ENCODE results near the gene POP4.

Gene POP4

DNA sequence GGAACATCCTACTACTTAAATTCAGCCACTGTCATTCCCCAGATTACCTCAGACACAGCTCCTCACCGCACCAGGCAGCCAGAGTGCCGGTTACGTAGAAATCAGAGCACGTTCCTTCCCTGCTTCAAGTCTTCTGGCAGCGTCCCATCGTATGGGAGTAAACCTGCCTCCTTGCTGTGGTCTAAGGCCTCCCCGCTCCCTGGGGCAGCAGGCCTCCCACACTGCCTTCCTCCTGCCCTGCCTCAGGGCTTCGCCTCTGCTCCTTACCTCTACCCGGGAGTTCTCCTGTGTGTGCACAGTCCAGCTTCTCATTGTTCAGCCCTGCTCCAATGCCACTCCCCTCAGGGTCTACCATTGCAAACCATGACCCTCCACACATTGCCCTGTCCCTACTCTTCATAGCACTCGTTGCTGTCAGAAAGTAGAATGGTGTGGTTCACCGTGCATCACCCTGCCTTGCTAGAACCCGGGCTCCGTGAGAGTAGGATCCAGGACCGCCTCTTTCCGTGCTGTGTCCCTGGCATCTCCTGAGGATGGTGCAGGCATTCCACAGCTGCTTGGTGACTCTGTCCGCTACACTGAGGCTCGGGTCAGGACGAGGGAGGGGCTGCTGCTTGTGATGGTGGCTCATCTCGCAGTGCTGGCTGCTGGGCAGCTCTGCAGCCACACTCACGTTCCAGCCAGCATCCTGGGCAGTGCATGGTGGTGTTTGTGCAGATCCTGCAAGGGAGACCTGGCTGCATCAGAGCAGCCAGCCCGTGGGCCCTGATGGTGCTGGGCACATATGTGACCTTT lies 6.9 kb downstream of the POP4 start:
- Histone ChIP-seq H3K27me3 (ENCODE audit: insufficient read depth, low read length) (no peaks in the 10 kb centered on the region), H3K9ac (ENCODE audit: low read length) (no peak overlapping the region), H4K20me1 (ENCODE audit: insufficient read depth, low read length) (no peaks in the 10 kb centered on the region), H3K9me3 (ENCODE audit: low read length) (no peaks in the 10 kb centered on the region), H2AFZ (ENCODE audit: low read length) (no peak overlapping the region), H3K4me3 (ENCODE audit: low read depth, low read length, poor library complexity, severe bottlenecking) (no peak overlapping the region), H3K4me2 (ENCODE audit: low read length) (no peak overlapping the region), H3K36me3 (ENCODE audit: insufficient read depth, low read length) (peaks cover 67% of the 10 kb centered on the region), H3K79me2 (ENCODE audit: insufficient read depth, low read length) (no peaks in the 10 kb centered on the region), H3F3A (ENCODE audit: insufficient read depth, low read length) (no peaks in the 10 kb centered on the region), H3K27ac (ENCODE audit: low read depth, low read length, poor library complexity, severe bottlenecking) (no peak overlapping the region), H3K9me2 (ENCODE audit: low read depth, low read length) (no peaks in the 10 kb centered on the region), H3K4me1 (ENCODE audit: insufficient read depth, low read length, severe bottlenecking) (peaks cover 8% of the 10 kb centered on the region)
- TF ChIP-seq, protein P1, sequence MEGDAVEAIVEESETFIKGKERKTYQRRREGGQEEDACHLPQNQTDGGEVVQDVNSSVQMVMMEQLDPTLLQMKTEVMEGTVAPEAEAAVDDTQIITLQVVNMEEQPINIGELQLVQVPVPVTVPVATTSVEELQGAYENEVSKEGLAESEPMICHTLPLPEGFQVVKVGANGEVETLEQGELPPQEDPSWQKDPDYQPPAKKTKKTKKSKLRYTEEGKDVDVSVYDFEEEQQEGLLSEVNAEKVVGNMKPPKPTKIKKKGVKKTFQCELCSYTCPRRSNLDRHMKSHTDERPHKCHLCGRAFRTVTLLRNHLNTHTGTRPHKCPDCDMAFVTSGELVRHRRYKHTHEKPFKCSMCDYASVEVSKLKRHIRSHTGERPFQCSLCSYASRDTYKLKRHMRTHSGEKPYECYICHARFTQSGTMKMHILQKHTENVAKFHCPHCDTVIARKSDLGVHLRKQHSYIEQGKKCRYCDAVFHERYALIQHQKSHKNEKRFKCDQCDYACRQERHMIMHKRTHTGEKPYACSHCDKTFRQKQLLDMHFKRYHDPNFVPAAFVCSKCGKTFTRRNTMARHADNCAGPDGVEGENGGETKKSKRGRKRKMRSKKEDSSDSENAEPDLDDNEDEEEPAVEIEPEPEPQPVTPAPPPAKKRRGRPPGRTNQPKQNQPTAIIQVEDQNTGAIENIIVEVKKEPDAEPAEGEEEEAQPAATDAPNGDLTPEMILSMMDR (IDR thresholded peaks at IDR 0.05; ENCODE audit: low read length) = no peak
- TF ChIP-seq EZH2 (IDR thresholded peaks at IDR 0.05; ENCODE audit: borderline replicate concordance, low read length) = no peak

DNA sequence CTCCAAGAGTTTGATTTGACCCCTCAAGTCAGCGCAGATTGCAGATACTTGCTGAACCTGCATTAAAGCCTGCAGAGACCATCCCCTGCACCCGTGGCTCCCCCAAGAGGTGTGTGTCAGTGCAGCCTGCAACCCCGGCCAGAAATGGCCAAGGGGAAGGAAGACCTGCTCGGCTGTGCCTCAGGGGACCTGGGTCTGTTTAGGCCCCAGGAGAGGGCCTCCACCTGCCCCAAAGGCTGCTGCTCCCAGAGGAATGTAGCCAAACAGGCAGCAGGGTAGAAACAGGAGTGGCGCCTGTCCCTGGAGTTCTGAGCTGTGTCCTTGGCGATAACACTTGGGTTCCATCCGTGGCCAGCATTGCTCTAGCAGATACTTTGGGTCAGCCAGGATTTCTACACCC lies 8.0 kb downstream of the POP4 start:
- peaks cover 62% of the 10 kb centered on the region for H3K36me3 ChIP-seq (ENCODE audit: insufficient read depth, low read length)
- H4K20me1 ChIP-seq (ENCODE audit: insufficient read depth, low read length) = no peaks in the 10 kb centered on the region
- H2AFZ ChIP-seq (ENCODE audit: low read length) = no peak overlapping the region
- H3F3A ChIP-seq (ENCODE audit: insufficient read depth, low read length) = no peaks in the 10 kb centered on the region
- no peak overlapping the region for H3K9ac ChIP-seq (ENCODE audit: low read length)
- TF ChIP-seq EZH2 (IDR thresholded peaks at IDR 0.05; ENCODE audit: borderline replicate concordance, low read length) = no peak
- TF ChIP-seq, protein P1 (IDR thresholded peaks at IDR 0.05; ENCODE audit: low read length) = no peak
- H3K79me2 ChIP-seq (ENCODE audit: insufficient read depth, low read length) = no peaks in the 10 kb centered on the region
- H3K9me3 ChIP-seq (ENCODE audit: low read length) = no peaks in the 10 kb centered on the region
- no peak overlapping the region for H3K4me2 ChIP-seq (ENCODE audit: low read length)
- no peak overlapping the region for H3K27ac ChIP-seq (ENCODE audit: low read depth, low read length, poor library complexity, severe bottlenecking)
- peaks cover 8% of the 10 kb centered on the region for H3K4me1 ChIP-seq (ENCODE audit: insufficient read depth, low read length, severe bottlenecking)
- no peak overlapping the region for H3K4me3 ChIP-seq (ENCODE audit: low read depth, low read length, poor library complexity, severe bottlenecking)
- no peaks in the 10 kb centered on the region for H3K27me3 ChIP-seq (ENCODE audit: insufficient read depth, low read length)
- H3K9me2 ChIP-seq (ENCODE audit: low read depth, low read length) = no peaks in the 10 kb centered on the region

DNA sequence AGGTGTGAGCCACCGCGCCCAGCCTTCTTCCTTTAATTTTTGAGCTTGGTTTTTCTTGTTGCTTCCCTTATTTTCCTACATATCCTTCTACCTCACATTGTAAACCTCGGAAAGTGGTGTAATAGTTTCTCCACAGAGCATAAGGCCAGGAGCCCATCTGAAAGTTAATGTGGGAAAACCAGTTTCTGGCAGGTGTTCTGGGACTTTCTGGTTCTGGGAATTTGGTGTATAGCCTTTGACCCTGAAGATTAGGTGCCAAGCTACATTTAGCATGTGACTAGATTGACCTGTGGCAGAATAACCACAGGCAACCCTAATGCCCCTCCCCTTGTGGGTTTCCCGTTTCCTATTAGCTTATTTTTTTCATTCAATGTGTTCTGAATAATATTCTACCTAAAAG lies 8.7 kb downstream of the POP4 start:
- H3K4me1 ChIP-seq (ENCODE audit: insufficient read depth, low read length, severe bottlenecking) = peaks cover 8% of the 10 kb centered on the region
- TF ChIP-seq EZH2 (IDR thresholded peaks at IDR 0.05; ENCODE audit: borderline replicate concordance, low read length) = no peak
- TF ChIP-seq, protein P1 (IDR thresholded peaks at IDR 0.05; ENCODE audit: low read length) = no peak

More for the DNA sequence above, 8.7 kb downstream of the POP4 start:
- H3F3A ChIP-seq (ENCODE audit: insufficient read depth, low read length) = no peaks in the 10 kb centered on the region
- no peak overlapping the region for H2AFZ ChIP-seq (ENCODE audit: low read length)
- H3K9me2 ChIP-seq (ENCODE audit: low read depth, low read length) = no peaks in the 10 kb centered on the region
- H4K20me1 ChIP-seq (ENCODE audit: insufficient read depth, low read length) = no peaks in the 10 kb centered on the region
- H3K9ac ChIP-seq (ENCODE audit: low read length) = no peak overlapping the region
- no peaks in the 10 kb centered on the region for H3K27me3 ChIP-seq (ENCODE audit: insufficient read depth, low read length)
- H3K36me3 ChIP-seq (ENCODE audit: insufficient read depth, low read length) = peaks cover 55% of the 10 kb centered on the region
- H3K27ac ChIP-seq (ENCODE audit: low read depth, low read length, poor library complexity, severe bottlenecking) = no peak overlapping the region
- no peaks in the 10 kb centered on the region for H3K9me3 ChIP-seq (ENCODE audit: low read length)
- no peaks in the 10 kb centered on the region for H3K79me2 ChIP-seq (ENCODE audit: insufficient read depth, low read length)
- H3K4me3 ChIP-seq (ENCODE audit: low read depth, low read length, poor library complexity, severe bottlenecking) = no peak overlapping the region
- no peak overlapping the region for H3K4me2 ChIP-seq (ENCODE audit: low read length)
